Heart left ventricle (tissue), 16 donors: ENCODE data around the gene NR3C2. TPM values are rescaled to one million over a fixed set of nuclear protein-coding genes. Genes with fewer than 3 reads are reported as not detected.
A peak's percentile ranks its signal among the peaks of the same experiment; 100 is the strongest.
"Not testable (repeated sequence)": the region's sequence is repeated elsewhere in the genome, so short reads cannot be mapped to it uniquely, and the experiment has no call there.

Experiments
- ATAC-seq, 4 donors: fragments of 200-7000 bp; cut with Tn5 transposase; one replicate each; pipeline ENCODE4 v1.9.1; 2020 to 2022; ENCODE audit warnings: moderate library complexity in 4 of 4, mild to moderate bottlenecking in 3 of 4, moderate number of reproducible peaks in 1 of 4
- DNase-seq, 5 donors: peaks; one replicate each; pipeline ENCODE4 v3.0.0-alpha.2; 2020
- H3K27ac ChIP-seq, 12 donors: fragments of 200-600 bp; sonication (generic) in 4 of 12; one replicate each; pipeline versions ENCODE4 v1.5.0 to v1.8.0; 2016 to 2022; ENCODE audit warnings: mild to moderate bottlenecking in 2 of 12
- H3K27me3 ChIP-seq, 9 donors: fragments of 200-600 bp; sonication (generic) in 2 of 9; one replicate each; pipeline versions ENCODE4 v1.5.1 to v1.8.0; 2016 to 2022; ENCODE audit warnings: mild to moderate bottlenecking in 3 of 9
- H3K36me3 ChIP-seq, 9 donors: fragments of 200-600 bp; sonication (generic) in 2 of 9; one replicate each; pipeline versions ENCODE4 v1.5.0 to v1.8.0; 2018 to 2022; ENCODE audit warnings: mild to moderate bottlenecking in 2 of 9
- H3K4me1 ChIP-seq, 12 donors: fragments of 200-600 bp; sonication (generic) in 4 of 12; one replicate each; pipeline versions ENCODE4 v1.5.0 to v1.8.0; 2016 to 2022; ENCODE audit warnings: mild to moderate bottlenecking in 3 of 12
- H3K4me3 ChIP-seq, 12 donors: fragments of 200-600 bp; sonication (generic) in 4 of 12; one replicate each; pipeline versions ENCODE4 v1.5.0 to v1.8.0; 2017 to 2022; ENCODE audit warnings: mild to moderate bottlenecking in 9 of 12, moderate library complexity in 4 of 12
- H3K9me3 ChIP-seq, 12 donors: fragments of 200-600 bp; sonication (generic) in 4 of 12; one replicate each; pipeline versions ENCODE4 v1.5.0 to v1.8.0; 2016 to 2022; ENCODE audit warnings: mild to moderate bottlenecking in 1 of 12
- POLR2A ChIP-seq, 2 donors: fragments of 450-650 bp; IDR thresholded peaks; one replicate each; pipeline ENCODE4 v1.6.1; 2017; ENCODE audit warnings: antibody characterized with exemption in 2 of 2, mild to moderate bottlenecking in 2 of 2, moderate library complexity in 2 of 2
- WGBS, 4 donors: extraction: QIAGEN DNeasy Blood & Tissue Kit in 2 of 4; methylation state at CpG; one replicate each; pipeline versions ENCODE4 v1.1.5 to v1.1.7; 2013 to 2018; 5-methylcytosine and 5-hydroxymethylcytosine counted together
- intact Hi-C, 10 donors: fragments of 100-400 bp; cut with DNase I; formaldehyde crosslinking; loops; one replicate each; pipeline versions ENCODE4 v1.11.1 to v1.14.2; 2022
- polyA plus RNA-seq, 2 donors: library from polyadenylated mRNA; stranded (reverse); fragments of 200-250 nt; gene quantifications; one replicate each; pipeline ENCODE4 v1.2.3, GENCODE V29; 2013
- total RNA-seq, 9 donors: library from RNA; depleted of rRNA in 2 of 9; stranded (reverse); fragments of >200 nt in 2 of 9; fragmentation: NEBNext Ultra II Directional in 3 of 9; extraction: Animal tissue kit (Norgen Biotek cat#: 25700) in 3 of 9; gene quantifications; one replicate each; pipeline versions ENCODE4 v1.1.0 to v1.2.4, GENCODE V29; 2016 to 2023
- TF ChIP-seq, protein P1 (sequence below), 12 donors: fragments of 200-600 bp; sonication (generic) in 4 of 12; IDR thresholded peaks; one replicate each; pipeline versions ENCODE4 v1.5.0 to v1.8.0; 2018 to 2022; ENCODE audit warnings: antibody characterized with exemption in 12 of 12, mild to moderate bottlenecking in 5 of 12
- donor health status: ischemic (EF 13 %, LVEDD 7.1; RV severe dilation, severe dysfunction).
- donor health status: healthy with polysubstance abuse.
- donor health status: DM: no; HTN: yes; CAD: no.
- donor health status: DM: no; HTN: no; CAD: no.
- donor health status: ischemic (EF 25% LVEDD 6.9; RV normal size, moderate dysfunction).
- donor health status: ischemic (EF 25% LVEDD 5.7; RV mildly dilated, moderate dysfunction).
- donor health status: healthy.
- donor health status: DM: yes; HTN: yes; CAD: no.
- donor health status: ischemic (EF 35%, LVEDD 5.7; RV mildly dilated, moderate dysfunction).
- donor health status: nonischemic (EF 11% LVEDD 7.7; RV severe dilation, severe dysfunction).
- donor health status: DM: yes; HTN: yes; CAD: no.
- donor health status: PGD.
- donor health status: ischemic (EF 29% LVEDD 5.4; RV normal size, mild dysfunction).
- donor health status: nonischemic (EF 23%, LVEDD 6.1; RV moderate dilation, normal function).

Gene NR3C2
- total and polyA plus RNA-seq, 11 donors = 3.6 to 26.5 (median 18.4) TPM

GRCh38 chr4:148330161-148330560, 112.1 kb downstream of the NR3C2 start:
- Histone ChIP-seq H3K4me3 (no peak overlapping the region), H3K36me3 (no peaks in the 10 kb centered on the region), H3K9me3 (no peaks in the 10 kb centered on the region), H3K4me1 (peaks cover 0 to 14% (median 1%) of the 10 kb centered on the region in 12 donors), H3K27me3 (no peaks in the 10 kb centered on the region), H3K27ac (no peak overlapping the region)
- 65 to 73% (median 68%) methylated on average over 5 of the region's 5 CpGs for WGBS, 4 donors
- no peak for TF ChIP-seq POLR2A (IDR thresholded peaks at IDR 0.05)
- TF ChIP-seq, protein P1, sequence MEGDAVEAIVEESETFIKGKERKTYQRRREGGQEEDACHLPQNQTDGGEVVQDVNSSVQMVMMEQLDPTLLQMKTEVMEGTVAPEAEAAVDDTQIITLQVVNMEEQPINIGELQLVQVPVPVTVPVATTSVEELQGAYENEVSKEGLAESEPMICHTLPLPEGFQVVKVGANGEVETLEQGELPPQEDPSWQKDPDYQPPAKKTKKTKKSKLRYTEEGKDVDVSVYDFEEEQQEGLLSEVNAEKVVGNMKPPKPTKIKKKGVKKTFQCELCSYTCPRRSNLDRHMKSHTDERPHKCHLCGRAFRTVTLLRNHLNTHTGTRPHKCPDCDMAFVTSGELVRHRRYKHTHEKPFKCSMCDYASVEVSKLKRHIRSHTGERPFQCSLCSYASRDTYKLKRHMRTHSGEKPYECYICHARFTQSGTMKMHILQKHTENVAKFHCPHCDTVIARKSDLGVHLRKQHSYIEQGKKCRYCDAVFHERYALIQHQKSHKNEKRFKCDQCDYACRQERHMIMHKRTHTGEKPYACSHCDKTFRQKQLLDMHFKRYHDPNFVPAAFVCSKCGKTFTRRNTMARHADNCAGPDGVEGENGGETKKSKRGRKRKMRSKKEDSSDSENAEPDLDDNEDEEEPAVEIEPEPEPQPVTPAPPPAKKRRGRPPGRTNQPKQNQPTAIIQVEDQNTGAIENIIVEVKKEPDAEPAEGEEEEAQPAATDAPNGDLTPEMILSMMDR (IDR thresholded peaks at IDR 0.05) = no peak
- DNase-seq (no peak), ATAC-seq (no peak)
- intact Hi-C loops = no loop called here

GRCh38 chr4:148329751-148330150, 112.5 kb downstream of the NR3C2 start:
- 48 to 70% (median 66%) methylated on average over 5 of the region's 5 CpGs for WGBS, 4 donors
- no peaks in the 10 kb centered on the region for H3K27me3 ChIP-seq
- H3K4me1 ChIP-seq = peaks cover 0 to 14% (median 1%) of the 10 kb centered on the region in 12 donors
- no peak for TF ChIP-seq POLR2A (IDR thresholded peaks at IDR 0.05)
- H3K9me3 ChIP-seq = no peaks in the 10 kb centered on the region
- H3K4me3 ChIP-seq = no peak overlapping the region
- intact Hi-C loops = no loop called here
- peak in 2 of 4 donors; percentile 49 to 71 for ATAC-seq
- H3K27ac ChIP-seq = no peak overlapping the region
- no peaks in the 10 kb centered on the region for H3K36me3 ChIP-seq
- no peak for DNase-seq

GRCh38 chr4:148327683-148328082, 114.5 kb downstream of the NR3C2 start:
- no peaks in the 10 kb centered on the region for H3K36me3 ChIP-seq
- 92 to 100% (median 96%) methylated on average over 1 of the region's 1 CpG for WGBS, 4 donors
- TF ChIP-seq, protein P1 (IDR thresholded peaks at IDR 0.05) = no peak
- TF ChIP-seq POLR2A (IDR thresholded peaks at IDR 0.05) = no peak
- DNase-seq (no peak), ATAC-seq (peak in 1 of 4 donors; percentile 18)
- H3K4me3 ChIP-seq = no peak overlapping the region
- H3K9me3 ChIP-seq = no peaks in the 10 kb centered on the region
- H3K27ac ChIP-seq = no peak overlapping the region
- peaks cover 0 to 14% (median 1%) of the 10 kb centered on the region in 12 donors for H3K4me1 ChIP-seq
- no peaks in the 10 kb centered on the region for H3K27me3 ChIP-seq
- intact Hi-C loops = no loop called here

DNA sequence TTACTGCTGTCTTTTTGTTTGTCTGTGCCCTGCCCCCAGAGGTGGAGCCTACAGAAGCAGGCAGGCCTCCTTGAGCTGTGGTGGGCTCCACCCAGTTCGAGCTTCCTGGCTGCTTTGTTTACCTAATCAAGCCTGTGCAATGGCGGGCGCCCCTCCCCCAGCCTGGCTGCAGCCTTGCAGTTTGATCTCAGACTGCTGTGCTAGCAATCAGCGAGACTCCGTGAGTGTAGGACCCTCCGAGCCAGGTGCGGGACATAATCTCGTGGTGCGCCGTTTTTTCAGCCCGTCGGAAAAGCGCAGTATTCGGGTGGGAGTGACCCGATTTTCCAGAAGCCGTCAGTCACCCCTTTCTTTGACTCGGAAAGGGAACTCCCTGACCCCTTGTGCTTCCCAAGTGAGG, 118.9 kb downstream of the NR3C2 start:
- H3K9me3 ChIP-seq, H3K27me3 ChIP-seq, ATAC-seq, DNase-seq, H3K27ac ChIP-seq, intact Hi-C loops, H3K4me3 ChIP-seq, H3K36me3 ChIP-seq: not testable (repeated sequence)
- peaks cover 0 to 11% (median 0%) of the 10 kb centered on the region in 12 donors for H3K4me1 ChIP-seq
- WGBS, 4 donors = 87 to 100% (median 90%) methylated on average over 1 to 17 of the region's 17 CpGs

DNA sequence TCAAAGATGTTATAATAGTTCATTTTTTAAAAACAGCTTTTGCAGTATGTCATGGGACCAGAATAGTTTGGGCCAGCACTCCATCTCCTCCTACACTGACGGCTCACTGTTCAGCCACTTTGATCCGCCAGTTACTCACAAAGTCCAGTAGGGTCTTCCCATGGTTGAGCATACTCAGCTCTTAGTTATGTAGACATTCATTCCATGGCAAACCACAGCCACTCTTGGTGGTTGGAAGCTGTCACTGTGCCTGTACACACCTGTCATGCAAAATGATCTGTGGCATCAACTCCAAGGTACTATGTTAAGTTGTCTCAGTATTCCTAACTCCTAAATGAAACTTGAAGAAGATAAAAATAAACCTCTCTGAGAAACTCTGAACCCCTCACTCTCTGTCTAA, 127.2 kb downstream of the NR3C2 start:
- ATAC-seq (no peak), DNase-seq (no peak)
- TF ChIP-seq, protein P1 (IDR thresholded peaks at IDR 0.05) = no peak
- Histone ChIP-seq H3K9me3 (peaks cover 0 to 5% (median 0%) of the 10 kb centered on the region in 12 donors), H3K4me1 (peaks cover 0 to 39% (median 7%) of the 10 kb centered on the region in 12 donors), H3K27ac (no peak overlapping the region), H3K36me3 (no peaks in the 10 kb centered on the region), H3K4me3 (no peak overlapping the region), H3K27me3 (no peaks in the 10 kb centered on the region)
- intact Hi-C loops = no loop called here
- WGBS, 4 donors = 80 to 85% (median 85%) methylated on average over 2 of the region's 2 CpGs
